Gastrocnemius medialis (tissue), 4 donors: Measurements from ENCODE around the gene ADAMTS14. TPM values are rescaled to one million over a fixed set of nuclear protein-coding genes. Genes with fewer than 3 reads are reported as not detected.

Experiments
- ATAC-seq, 2 donors: fragments of 150-250 bp; one replicate each; pipeline ENCODE4 v1.9.1; 2016
- DNase-seq, 2 donors: peaks; one replicate each; pipeline ENCODE4 v3.0.0-alpha.2; 2019
- H3K27ac ChIP-seq, 4 donors: fragments of 200-600 bp; sonication (generic); 1 replicate in 1 of 4; 2 replicates in 3 of 4; pipeline ENCODE4 v1.5.1; 2016 to 2018; ENCODE audit warnings: mild to moderate bottlenecking in 2 of 4, moderate library complexity in 1 of 4
- H3K27me3 ChIP-seq, 3 donors: fragments of 200-600 bp; sonication (generic) in 2 of 3; 1 replicate in 1 of 3; 2 replicates in 2 of 3; pipeline versions ENCODE4 v1.5.1 to v1.6.0; 2016 to 2019; ENCODE audit warnings: mild to moderate bottlenecking in 1 of 3, moderate library complexity in 1 of 3
- H3K36me3 ChIP-seq, 2 donors: fragments of 200-600 bp; sonication (generic) in 1 of 2; one replicate each; pipeline ENCODE4 v1.5.1; 2017 to 2018
- H3K4me1 ChIP-seq, 2 donors: fragments of 200-600 bp; sonication (generic) in 1 of 2; one replicate each; pipeline ENCODE4 v1.5.1; 2016 to 2017; ENCODE audit warnings: mild to moderate bottlenecking in 2 of 2
- H3K4me3 ChIP-seq, 4 donors: fragments of 200-600 bp; sonication (generic) in 3 of 4; 1 replicate in 1 of 4; 2 replicates in 3 of 4; pipeline ENCODE4 v1.5.1; 2016 to 2019; ENCODE audit warnings: mild to moderate bottlenecking in 2 of 4
- H3K9me3 ChIP-seq, 3 donors: fragments of 200-600 bp; sonication (generic) in 2 of 3; 1 replicate in 1 of 3; 2 replicates in 2 of 3; pipeline ENCODE4 v1.5.1; 2016 to 2019
- CTCF ChIP-seq, 5 experiments: fragments of 450-650 bp in 3 of 5; fragments of 200-600 bp in 2 of 5; sonication (generic) in 2 of 5; IDR thresholded peaks in 4 of 5; conservative IDR thresholded peaks in 1 of 5; 1 replicate in 4 of 5; 2 replicates in 1 of 5; pipeline ENCODE4 v1.5.1; 2016 to 2019; ENCODE audit warnings: antibody characterized with exemption in 5 of 5, mild to moderate bottlenecking in 3 of 5, moderate library complexity in 3 of 5
- POLR2A ChIP-seq, 2 donors: fragments of 450-650 bp; IDR thresholded peaks; one replicate each; pipeline ENCODE4 v1.6.1; 2017; ENCODE audit warnings: antibody characterized with exemption in 2 of 2, mild to moderate bottlenecking in 2 of 2, moderate library complexity in 2 of 2
- in situ Hi-C, 4 donors: fragments of 200-750 bp; cut with MboI; loops; one replicate each; pipeline versions ENCODE4 v1.15.0 to v1.8.0; 2017; ENCODE audit warnings: low sequenced_read_pairs in 4 of 4
- intact Hi-C: fragments of 100-400 bp; cut with DNase I; formaldehyde crosslinking; loops from one replicate; pipeline ENCODE4 v1.15.1; 2023; ENCODE audit warnings: low total_unique reads
- total RNA-seq, 4 donors: library from RNA; depleted of rRNA; stranded (reverse); fragments of >200 nt; gene quantifications; one replicate each; pipeline versions ENCODE4 v1.1.0 to v1.2.3, GENCODE V29; 2016

Gene ADAMTS14
- total RNA-seq, 4 donors from 2014 or later, result 0.10 TPM; not detected in 3

GRCh38 chr10:70678757-70679489, 6.6 kb downstream of the ADAMTS14 start:
- intact Hi-C loops, result no loop called here

GRCh38 chr10:70679498-70679897, 7.2 kb downstream of the ADAMTS14 start:
- intact Hi-C loops (no loop called here), in situ Hi-C loops (no loop called here)
- H3K27ac ChIP-seq, result no peak overlapping the region
- DNase-seq, result no peak
- no peak for TF ChIP-seq CTCF (IDR thresholded peaks at IDR 0.05 in 4 of 5, conservative IDR thresholded peaks at IDR 0.05 in 1 of 5)
- no peak for TF ChIP-seq POLR2A (IDR thresholded peaks at IDR 0.05)
- H3K9me3 ChIP-seq, result no peaks in the 10 kb centered on the region
- peaks cover 0 to 3% of the 10 kb centered on the region in 2 donors for H3K4me1 ChIP-seq
- no peak overlapping the region for H3K4me3 ChIP-seq
- ATAC-seq, result no peak
- H3K36me3 ChIP-seq, result no peaks in the 10 kb centered on the region
- H3K27me3 ChIP-seq, result peaks cover 0 to 12% (median 0%) of the 10 kb centered on the region in 3 donors

More at GRCh38 chr10:70678757-70679489, 6.6 kb downstream of the ADAMTS14 start:
- Histone ChIP-seq H3K9me3 (no peaks in the 10 kb centered on the region), H3K4me3 (no peak overlapping the region), H3K36me3 (no peaks in the 10 kb centered on the region), H3K4me1 (peaks cover 0 to 3% of the 10 kb centered on the region in 2 donors), H3K27ac (no peak overlapping the region), H3K27me3 (peaks cover 0 to 12% (median 0%) of the 10 kb centered on the region in 3 donors)
- in situ Hi-C loops, result no loop called here
- no peak for ATAC-seq
- DNase-seq, result no peak
- no peak for TF ChIP-seq POLR2A (IDR thresholded peaks at IDR 0.05)
- no peak for TF ChIP-seq CTCF (IDR thresholded peaks at IDR 0.05 in 4 of 5, conservative IDR thresholded peaks at IDR 0.05 in 1 of 5)

- no peak for TF ChIP-seq CTCF (IDR thresholded peaks at IDR 0.05 in 4 of 5, conservative IDR thresholded peaks at IDR 0.05 in 1 of 5)
- TF ChIP-seq POLR2A (IDR thresholded peaks at IDR 0.05), result no peak
- H3K27me3 ChIP-seq, result peaks cover 0 to under 1% (median 0%) of the 10 kb centered on the region in 3 donors
- peaks cover 0 to 4% of the 10 kb centered on the region in 2 donors for H3K4me1 ChIP-seq
- DNase-seq (no peak), ATAC-seq (no peak)
- H3K9me3 ChIP-seq, result no peaks in the 10 kb centered on the region
- H3K36me3 ChIP-seq, result no peaks in the 10 kb centered on the region
- intact Hi-C loops (no loop called here), in situ Hi-C loops (no loop called here)
- no peak overlapping the region for H3K27ac ChIP-seq
- no peak overlapping the region for H3K4me3 ChIP-seq
Measured at GRCh38 chr10:70680899-70681730, 8.8 kb downstream of the ADAMTS14 start.

GRCh38 chr10:70681731-70682005, 9.4 kb downstream of the ADAMTS14 start:
- Histone ChIP-seq H3K9me3 (no peaks in the 10 kb centered on the region), H3K4me1 (peaks cover 0 to 4% of the 10 kb centered on the region in 2 donors), H3K27ac (no peak overlapping the region), H3K36me3 (no peaks in the 10 kb centered on the region), H3K27me3 (no peaks in the 10 kb centered on the region), H3K4me3 (no peak overlapping the region)
- DNase-seq (no peak), ATAC-seq (no peak)
- no peak for TF ChIP-seq CTCF (IDR thresholded peaks at IDR 0.05 in 4 of 5, conservative IDR thresholded peaks at IDR 0.05 in 1 of 5)
- TF ChIP-seq POLR2A (IDR thresholded peaks at IDR 0.05), result no peak
- intact Hi-C loops (no loop called here), in situ Hi-C loops (no loop called here)
